H1 (cell line): ENCODE data around the gene ADAM12. TPM values are rescaled to one million over a fixed set of nuclear protein-coding genes. Genes with fewer than 3 reads are reported as not detected.

Experiments
- CTCF ChIA-PET: fragments of 300-600 bp; sonication (Branson Sonifier 250); formaldehyde crosslinking; loops from one replicate; lab custom pipeline; 2021; ENCODE audit not compliant: partially characterized antibody; lab: Charles Lee
- POLR2A ChIA-PET: fragments of 300-600 bp; sonication (Branson Sonifier 250); formaldehyde crosslinking; loops from one replicate; lab custom pipeline; 2021; ENCODE audit warnings: inconsistent platforms; ENCODE audit not compliant: partially characterized antibody; lab: Charles Lee
- DNase-seq, 2 experiments: peaks; one replicate each; pipeline versions ENCODE4 v3.0.0 to v3.0.0-alpha.2; 2010 to 2022; ENCODE audit warnings: low spot score in 2 of 2, low read depth in 1 of 2, mixed read lengths in 1 of 2
- FAIRE-seq: peaks from 2 replicates; lab custom pipeline; 2011; peaks lifted over from hg19 to GRCh38; lab: Jason Lieb, UNC
- H2AFZ ChIP-seq: 2 replicates; pipeline ENCODE4 v1.8.1; 2012; ENCODE audit warnings: low read length, inconsistent platforms
- H2AK5ac ChIP-seq: 2 replicates; pipeline ENCODE4 v1.6.1; 2013; ENCODE audit warnings: low read depth, low read length
- H2BK120ac ChIP-seq: replicated peaks from 2 replicates; pipeline ENCODE3; 2013; ENCODE audit warnings: low read depth, low read length, inconsistent platforms
- H2BK12ac ChIP-seq: 2 replicates; pipeline ENCODE4 v1.6.1; 2013; ENCODE audit warnings: low read depth, low read length
- H2BK15ac ChIP-seq: 2 replicates; pipeline ENCODE4 v1.6.1; 2013; ENCODE audit warnings: low read length
- H2BK20ac ChIP-seq: 2 replicates; pipeline ENCODE4 v1.6.1; 2013; ENCODE audit warnings: low read length
- H2BK5ac ChIP-seq: 2 replicates; pipeline ENCODE4 v1.6.1; 2013; ENCODE audit warnings: low read depth, low read length
- H3K14ac ChIP-seq: 2 replicates; pipeline ENCODE4 v1.6.1; 2013; ENCODE audit warnings: inconsistent platforms; ENCODE audit not compliant: insufficient read length
- H3K18ac ChIP-seq: 2 replicates; pipeline ENCODE4 v1.6.1; 2013; ENCODE audit warnings: low read length; ENCODE audit errors: extremely low read depth
- H3K23ac ChIP-seq: 2 replicates; pipeline ENCODE4 v1.6.1; 2013; ENCODE audit warnings: inconsistent platforms; ENCODE audit not compliant: insufficient read length
- H3K23me2 ChIP-seq: 2 replicates; pipeline ENCODE4 v1.6.1; 2013; ENCODE audit warnings: low read depth, low read length
- H3K27ac ChIP-seq: 2 replicates; pipeline ENCODE4 v1.6.1; 2011; ENCODE audit warnings: low read depth, low read length, inconsistent platforms
- H3K27me3 ChIP-seq, 4 experiments: replicated peaks in 1 of 4; 1 replicate in 1 of 4; 2 replicates in 3 of 4; pipeline versions ENCODE4 v1.6.1 to v1.8.1; 2011 to 2013; ENCODE audit warnings: low read length in 3 of 4, mild to moderate bottlenecking in 3 of 4, inconsistent platforms in 2 of 4, mixed read lengths in 2 of 4, moderate library complexity in 1 of 4; ENCODE audit not compliant: control insufficient read depth in 3 of 4, insufficient read depth in 3 of 4; ENCODE audit errors: extremely low read depth in 1 of 4
- H3K36me3 ChIP-seq, 4 experiments: 2 replicates each; pipeline versions ENCODE4 v1.6.1 to v1.8.1; 2011 to 2013; ENCODE audit warnings: mild to moderate bottlenecking in 4 of 4, low read length in 3 of 4, moderate library complexity in 2 of 4, control low read depth in 1 of 4, inconsistent platforms in 1 of 4; ENCODE audit not compliant: insufficient read depth in 4 of 4, control insufficient read depth in 2 of 4
- H3K4ac ChIP-seq: replicated peaks from 2 replicates; pipeline ENCODE3; 2013; ENCODE audit warnings: low read length, low read depth, mixed read lengths, inconsistent platforms; ENCODE audit not compliant: insufficient read length
- H3K4me1 ChIP-seq, 4 experiments: replicated peaks in 1 of 4; 1 replicate in 1 of 4; 2 replicates in 3 of 4; pipeline versions ENCODE4 v1.6.1 to v1.8.1; 2011 to 2013; ENCODE audit warnings: low read length in 3 of 4, inconsistent platforms in 2 of 4, mixed read lengths in 1 of 4; ENCODE audit not compliant: insufficient read depth in 4 of 4, control insufficient read depth in 3 of 4
- H3K4me2 ChIP-seq, 2 experiments: 2 replicates each; pipeline versions ENCODE4 v1.6.1 to v1.8.1; 2011 to 2013; ENCODE audit warnings: low read depth in 2 of 2, low read length in 2 of 2, control low read depth in 1 of 2, inconsistent platforms in 1 of 2, mild to moderate bottlenecking in 1 of 2; ENCODE audit not compliant: insufficient read depth in 1 of 2
- H3K4me3 ChIP-seq, 4 experiments: fragments of 200-600, 300-600 bp in 1 of 4; sonication (generic), shearing (Covaris generic), sonication (Bioruptor Twin) in 1 of 4; 2 replicates each; pipeline versions ENCODE4 v1.5.1 to v1.8.1; 2011 to 2016; ENCODE audit warnings: low read length in 4 of 4, low read depth in 3 of 4, control low read depth in 2 of 4, inconsistent platforms in 2 of 4, mild to moderate bottlenecking in 2 of 4, mixed read lengths in 1 of 4, moderate library complexity in 1 of 4; ENCODE audit not compliant: insufficient read depth in 2 of 4; ENCODE audit errors: extremely low read depth in 1 of 4
- H3K56ac ChIP-seq: replicated peaks from 2 replicates; pipeline ENCODE3; 2013; ENCODE audit warnings: low read depth, mild to moderate bottlenecking, mixed read lengths, low read length, inconsistent platforms; ENCODE audit not compliant: insufficient read length
- H3K79me1 ChIP-seq: 2 replicates; pipeline ENCODE4 v1.6.1; 2013; ENCODE audit warnings: low read depth, low read length, control low read depth
- H3K79me2 ChIP-seq, 2 experiments: 2 replicates each; pipeline versions ENCODE4 v1.6.1 to v1.8.1; 2012 to 2013; ENCODE audit warnings: low read length in 2 of 2, mild to moderate bottlenecking in 2 of 2, inconsistent platforms in 1 of 2; ENCODE audit not compliant: insufficient read depth in 2 of 2, control insufficient read depth in 1 of 2
- H3K9ac ChIP-seq, 4 experiments: replicated peaks in 1 of 4; 1 replicate in 1 of 4; 2 replicates in 3 of 4; pipeline versions ENCODE4 v1.6.1 to v1.8.1; 2011 to 2013; ENCODE audit warnings: low read depth in 3 of 4, low read length in 3 of 4, control low read depth in 2 of 4, mild to moderate bottlenecking in 2 of 4, moderate library complexity in 2 of 4, inconsistent platforms in 1 of 4; ENCODE audit errors: extremely low read depth in 1 of 4
- H3K9me3 ChIP-seq, 2 experiments: 2 replicates each; pipeline versions ENCODE4 v1.6.1 to v1.8.1; 2012 to 2013; ENCODE audit warnings: mild to moderate bottlenecking in 2 of 2, moderate library complexity in 2 of 2, control low read depth in 1 of 2, inconsistent platforms in 1 of 2, low read depth in 1 of 2, low read length in 1 of 2, mixed read lengths in 1 of 2; ENCODE audit not compliant: insufficient read depth in 2 of 2
- H4K20me1 ChIP-seq, 2 experiments: replicated peaks in 1 of 2; 2 replicates each; pipeline versions ENCODE3 to v1.8.1; 2011 to 2013; ENCODE audit warnings: inconsistent platforms in 2 of 2, low read length in 2 of 2, mild to moderate bottlenecking in 1 of 2; ENCODE audit not compliant: insufficient read depth in 2 of 2, control insufficient read depth in 1 of 2
- H4K5ac ChIP-seq: 2 replicates; pipeline ENCODE4 v1.6.1; 2013; ENCODE audit warnings: low read length, low read depth, mixed read lengths, inconsistent platforms; ENCODE audit not compliant: insufficient read length
- H4K8ac ChIP-seq: 2 replicates; pipeline ENCODE4 v1.8.0; 2013; ENCODE audit warnings: mild to moderate bottlenecking, moderate library complexity, low read length, inconsistent platforms; ENCODE audit not compliant: insufficient read depth; ENCODE audit errors: extremely low read depth
- H4K91ac ChIP-seq: replicated peaks from 2 replicates; pipeline ENCODE3; 2013; ENCODE audit warnings: low read length, mixed read lengths, inconsistent platforms; ENCODE audit not compliant: insufficient read length
- BACH1 ChIP-seq: IDR thresholded peaks from 2 replicates; pipeline ENCODE4 v1.6.1; 2012; ENCODE audit warnings: low read length, improper control_type of control experiment
- BCL11A ChIP-seq, 2 experiments: IDR thresholded peaks; one replicate each; pipeline ENCODE4 v1.6.1; 2011; ENCODE audit warnings: low read depth in 2 of 2, low read length in 2 of 2, mild to moderate bottlenecking in 2 of 2
- CBX8 ChIP-seq: fragments of 300-800, 300-1000 bp; sonication (generic); IDR thresholded peaks from 2 replicates; pipeline ENCODE4 v1.7.1; 2016; ENCODE audit warnings: low read depth, low read length, borderline replicate concordance
- GABPA ChIP-seq: IDR thresholded peaks from 2 replicates; pipeline ENCODE4 v1.6.1; 2011; ENCODE audit warnings: mild to moderate bottlenecking, low read length, moderate library complexity, borderline replicate concordance; ENCODE audit not compliant: insufficient read depth
- GTF2F1 ChIP-seq: IDR thresholded peaks from 2 replicates; pipeline ENCODE4 v1.6.1; 2012; ENCODE audit warnings: low read depth, low read length, improper control_type of control experiment, borderline replicate concordance
- JUN ChIP-seq: IDR thresholded peaks from 2 replicates; pipeline ENCODE4 v1.6.1; 2011; ENCODE audit warnings: low read depth, mild to moderate bottlenecking, improper control_type of control experiment, low read length
- KDM1A ChIP-seq: fragments of 200-600, 300-600 bp; sonication (generic); IDR thresholded peaks from 2 replicates; pipeline ENCODE4 v1.7.1; 2016; ENCODE audit warnings: mild to moderate bottlenecking, low read length, borderline replicate concordance
- PHF8 ChIP-seq: fragments of 200-600 bp; sonication (generic); conservative IDR thresholded peaks from 2 replicates; pipeline ENCODE4 v1.7.1; 2012; ENCODE audit warnings: low read depth, mild to moderate bottlenecking, inconsistent platforms, low read length, moderate library complexity
- RNF2 ChIP-seq: fragments of 200-900, 300-1000 bp; sonication (generic); IDR thresholded peaks from 2 replicates; pipeline ENCODE4 v1.7.1; 2016; ENCODE audit warnings: borderline replicate concordance, low read depth, mild to moderate bottlenecking, antibody characterized with exemption, low read length; ENCODE audit not compliant: poor library complexity, severe bottlenecking; ENCODE audit errors: missing control alignments
- SIN3A ChIP-seq, 2 experiments: IDR thresholded peaks in 1 of 2; conservative IDR thresholded peaks in 1 of 2; 2 replicates each; pipeline ENCODE4 v1.6.1; 2011 to 2012; ENCODE audit warnings: low read length in 2 of 2, improper control_type of control experiment in 1 of 2, low read depth in 1 of 2, mild to moderate bottlenecking in 1 of 2
- TAF7 ChIP-seq: optimal IDR thresholded peaks from 2 replicates; pipeline ENCODE3; 2011; ENCODE audit warnings: low read depth, mild to moderate bottlenecking, inconsistent platforms, low read length, moderate library complexity, borderline replicate concordance
- whole genome bisulfite sequencing, 2 experiments: shearing (Covaris generic) in 1 of 2; methylation state at CpG; one replicate each; pipeline versions ENCODE4 v1.1.6 to v1.1.7; 2013 to 2015; ENCODE audit warnings: low lambda C conversion rate in 2 of 2, mixed read lengths in 2 of 2, inconsistent platforms in 1 of 2, low coverage in 1 of 2, missing lambda C conversion rate in 1 of 2; ENCODE audit not compliant: insufficient replicate concordance in 2 of 2, insufficient coverage in 1 of 2, insufficient read length in 1 of 2; ENCODE audit errors: extremely low coverage in 1 of 2, missing lambda C conversion rate in 1 of 2; 5-methylcytosine and 5-hydroxymethylcytosine counted together
- polyA plus RNA-seq, 7 experiments: library from polyadenylated mRNA; depleted of rRNA in 3 of 7; stranded (reverse) in 5 of 7; unstranded in 2 of 7; fragments of >200 nt in 5 of 7; fragments of 200-250 nt in 2 of 7; gene quantifications; 1 replicate in 5 of 7; 2 replicates in 1 of 7; 4 replicates in 1 of 7; pipeline versions ENCODE4 v1.2.1 to v1.2.3, GENCODE V29; 2011 to 2013; ENCODE audit warnings: missing spikeins in 2 of 7, mixed read lengths in 2 of 7
- total RNA-seq: library from RNA; stranded (reverse); fragmentation: NEBNext Ultra II Directional; extraction: Animal tissue kit (Norgen Biotek cat#: 25700); gene quantifications from 2 replicates; pipeline ENCODE4 v1.2.1, GENCODE V29; 2021
- TF ChIP-seq, protein P1 (sequence below): IDR thresholded peaks from 2 replicates; pipeline ENCODE4 v1.6.1; 2011; ENCODE audit warnings: low read depth, mild to moderate bottlenecking, low read length; ENCODE audit not compliant: insufficient read depth

The ADAM12 gene
- total and polyA plus RNA-seq, 2 of the 8 experiments (the other 6 are each of a cell fraction or from before 2014, with no cell fraction given) = 0.07 to 0.17 TPM

DNA sequence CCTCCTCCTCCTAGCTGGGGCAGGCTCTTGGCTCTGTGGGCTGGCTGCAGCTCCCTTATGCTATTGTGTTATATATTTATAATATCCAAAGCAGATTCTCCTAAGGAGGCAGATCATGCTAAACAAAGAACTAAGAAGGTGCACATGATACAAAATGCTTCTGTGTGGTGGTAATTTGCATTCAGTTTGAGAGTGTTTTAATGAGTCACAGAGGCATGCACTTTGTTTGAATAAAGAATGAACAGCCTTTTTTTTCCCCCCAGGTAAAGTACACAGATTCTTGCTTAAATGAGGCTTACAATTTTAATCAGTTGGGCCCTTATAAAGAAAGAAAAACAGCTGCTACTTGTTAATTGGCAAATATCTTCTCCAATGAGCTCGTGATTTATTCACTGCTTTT is 396.9 kb downstream of the ADAM12 start:
- FAIRE-seq (no peak), DNase-seq (no peak)
- Histone ChIP-seq H3K4me1 (no peaks in the 10 kb centered on the region), H3K18ac (no peak overlapping the region), H2AFZ (no peak overlapping the region), H2BK5ac (no peak overlapping the region), H3K79me1 (no peaks in the 10 kb centered on the region), H3K4ac (no peak overlapping the region), H3K36me3 (no peaks in the 10 kb centered on the region), H3K9me3 (no peaks in the 10 kb centered on the region), H3K56ac (no peak overlapping the region), H3K4me3 (no peak overlapping the region), H3K14ac (no peak overlapping the region), H3K9ac (no peak overlapping the region), H2AK5ac (no peak overlapping the region), H3K27ac (no peak overlapping the region), H3K23ac (no peak overlapping the region), H3K27me3 (no peaks in the 10 kb centered on the region), H4K5ac (no peak overlapping the region), H3K23me2 (no peaks in the 10 kb centered on the region), H2BK12ac (no peak overlapping the region), H4K20me1 (no peaks in the 10 kb centered on the region), H3K79me2 (no peaks in the 10 kb centered on the region), H2BK120ac (no peak overlapping the region), H4K91ac (no peak overlapping the region), H2BK20ac (no peak overlapping the region), H3K4me2 (no peak overlapping the region), H2BK15ac (no peak overlapping the region), H4K8ac (no peak overlapping the region)
- POLR2A ChIA-PET = no interaction called here
- TF ChIP-seq BACH1 (no peak), RNF2 (no peak), GTF2F1 (no peak), CBX8 (no peak), GABPA (no peak), KDM1A (no peak), BCL11A (IDR thresholded peaks at IDR 0.05; ENCODE audit: low read depth in 2 of 2, low read length in 2 of 2) (no peak), SIN3A (conservative IDR thresholded peaks at IDR 0.05 in 1 of 2, IDR thresholded peaks at IDR 0.05 in 1 of 2; ENCODE audit: low read depth in 1 of 2, low read length in 2 of 2) (no peak), JUN (no peak), PHF8 (no peak), TAF7 (no peak)
- TF ChIP-seq, protein P1, sequence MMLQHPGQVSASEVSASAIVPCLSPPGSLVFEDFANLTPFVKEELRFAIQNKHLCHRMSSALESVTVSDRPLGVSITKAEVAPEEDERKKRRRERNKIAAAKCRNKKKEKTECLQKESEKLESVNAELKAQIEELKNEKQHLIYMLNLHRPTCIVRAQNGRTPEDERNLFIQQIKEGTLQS = no peak
- CTCF ChIA-PET = interaction anchor here (1.0 to 3.5 kb wide), 2 partner anchors 10 to 13 kb away, joined by 3 to 21 read pairs; no protein-coding TSS in a partner anchor
- 70% methylated on average over 1 of the region's 1 CpG; no CpG with 5 or more reads in 1 of the 2 experiments for WGBS, 2 experiments
